Liver (tissue), 9 donors: Measurements from ENCODE around the gene ICAM3. TPM values are rescaled to one million over a fixed set of nuclear protein-coding genes. Genes with fewer than 3 reads are reported as not detected.

ENCODE experiments used
- DNase-seq: peaks from one replicate; pipeline ENCODE4 v3.0.0-alpha.2; 2017; ENCODE audit warnings: low spot score
- H3K27ac ChIP-seq, 2 donors: one replicate each; pipeline ENCODE4 v1.7.0; 2013; ENCODE audit warnings: inconsistent platforms in 2 of 2, low read length in 2 of 2, control low read depth in 1 of 2, low read depth in 1 of 2, mild to moderate bottlenecking in 1 of 2
- H3K27me3 ChIP-seq, 4 donors: one replicate each; pipeline versions ENCODE4 v1.6.1 to v1.7.0; 2013; ENCODE audit warnings: low read length in 3 of 4, inconsistent platforms in 1 of 4, mild to moderate bottlenecking in 1 of 4, moderate library complexity in 1 of 4; ENCODE audit not compliant: control insufficient read depth in 4 of 4, insufficient read depth in 4 of 4
- H3K36me3 ChIP-seq, 4 donors: one replicate each; pipeline versions ENCODE4 v1.6.1 to v1.7.0; 2013; ENCODE audit warnings: low read length in 3 of 4, mild to moderate bottlenecking in 3 of 4, low read depth in 1 of 4, moderate library complexity in 1 of 4; ENCODE audit not compliant: control insufficient read depth in 4 of 4, insufficient read depth in 3 of 4
- H3K4me1 ChIP-seq, 4 donors: one replicate each; pipeline versions ENCODE4 v1.6.1 to v1.7.0; 2013; ENCODE audit warnings: low read length in 3 of 4, mild to moderate bottlenecking in 3 of 4, moderate library complexity in 1 of 4; ENCODE audit not compliant: control insufficient read depth in 4 of 4, insufficient read depth in 4 of 4
- H3K4me3 ChIP-seq, 3 donors: one replicate each; pipeline versions ENCODE4 v1.6.1 to v1.7.0; 2013; ENCODE audit warnings: low read length in 3 of 3, control low read depth in 1 of 3, low read depth in 1 of 3, mild to moderate bottlenecking in 1 of 3
- H3K9ac ChIP-seq, 2 donors: one replicate each; pipeline ENCODE4 v1.7.0; 2013; ENCODE audit warnings: low read length in 2 of 2, mild to moderate bottlenecking in 2 of 2, moderate library complexity in 2 of 2, control low read depth in 1 of 2, low read depth in 1 of 2
- H3K9me3 ChIP-seq, 4 donors: one replicate each; pipeline versions ENCODE4 v1.6.1 to v1.7.0; 2013; ENCODE audit warnings: low read length in 3 of 4; ENCODE audit not compliant: control insufficient read depth in 4 of 4
- CTCF ChIP-seq: fragments of 150-350 bp; IDR thresholded peaks from 2 replicates; pipeline ENCODE4 v1.5.1; 2017; ENCODE audit warnings: improper control_type of control experiment, low read depth, low read length; ENCODE audit not compliant: missing input control
- EGR1 ChIP-seq, 2 donors: IDR thresholded peaks; 2 replicates each; pipeline ENCODE4 v1.6.1; 2016 to 2018; ENCODE audit warnings: antibody characterized with exemption in 2 of 2, low read depth in 2 of 2
- FOXA1 ChIP-seq: IDR thresholded peaks from 2 replicates; pipeline ENCODE4 v1.6.1; 2016; ENCODE audit warnings: antibody characterized with exemption
- FOXA2 ChIP-seq: IDR thresholded peaks from 2 replicates; pipeline ENCODE4 v1.6.1; 2016; ENCODE audit warnings: antibody characterized with exemption
- GABPA ChIP-seq, 2 donors: IDR thresholded peaks in 1 of 2; conservative IDR thresholded peaks in 1 of 2; 2 replicates each; pipeline ENCODE4 v1.6.1; 2016; ENCODE audit warnings: antibody characterized with exemption in 2 of 2, mild to moderate bottlenecking in 1 of 2, moderate library complexity in 1 of 2
- HNF4A ChIP-seq, 2 donors: conservative IDR thresholded peaks; 2 replicates each; pipeline ENCODE4 v1.6.1; 2016; ENCODE audit warnings: antibody characterized with exemption in 2 of 2, mild to moderate bottlenecking in 2 of 2
- HNF4G ChIP-seq: IDR thresholded peaks from 2 replicates; pipeline ENCODE4 v1.6.1; 2016; ENCODE audit warnings: antibody characterized with exemption
- JUND ChIP-seq, 2 donors: IDR thresholded peaks; 2 replicates each; pipeline ENCODE4 v1.6.1; 2016; ENCODE audit warnings: antibody characterized with exemption in 2 of 2
- MAX ChIP-seq: IDR thresholded peaks from 2 replicates; pipeline ENCODE4 v1.6.1; 2016; ENCODE audit warnings: antibody characterized with exemption
- NR2F2 ChIP-seq: IDR thresholded peaks from 2 replicates; pipeline ENCODE4 v1.6.1; 2016; ENCODE audit warnings: antibody characterized with exemption
- RAD21 ChIP-seq, 2 donors: IDR thresholded peaks; 2 replicates each; pipeline ENCODE4 v1.6.1; 2016; ENCODE audit warnings: antibody characterized with exemption in 2 of 2, mild to moderate bottlenecking in 2 of 2
- REST ChIP-seq: IDR thresholded peaks from 2 replicates; pipeline ENCODE4 v1.6.1; 2016; ENCODE audit warnings: antibody characterized with exemption, mild to moderate bottlenecking
- RXRA ChIP-seq, 2 donors: IDR thresholded peaks; 2 replicates each; pipeline ENCODE4 v1.6.1; 2017 to 2018; ENCODE audit warnings: antibody characterized with exemption in 2 of 2, mild to moderate bottlenecking in 1 of 2
- SP1 ChIP-seq: IDR thresholded peaks from 2 replicates; pipeline ENCODE4 v1.6.1; 2018; ENCODE audit warnings: antibody characterized with exemption, mild to moderate bottlenecking
- TAF1 ChIP-seq: conservative IDR thresholded peaks from 2 replicates; pipeline ENCODE4 v1.6.1; 2016; ENCODE audit warnings: antibody characterized with exemption, mild to moderate bottlenecking
- YY1 ChIP-seq: IDR thresholded peaks from 2 replicates; pipeline ENCODE4 v1.6.1; 2016; ENCODE audit warnings: antibody characterized with exemption, mild to moderate bottlenecking
- ZBTB33 ChIP-seq: IDR thresholded peaks from 2 replicates; pipeline ENCODE4 v1.6.1; 2016; ENCODE audit warnings: antibody characterized with exemption
- WGBS: extraction: QIAGEN DNeasy Blood & Tissue Kit; methylation state at CpG from one replicate; pipeline ENCODE4 v1.1.7; 2013; 5-methylcytosine and 5-hydroxymethylcytosine counted together
- polyA plus RNA-seq, 2 donors: library from polyadenylated mRNA; stranded (reverse) in 1 of 2; unstranded in 1 of 2; fragments of 200-250 nt in 1 of 2; fragments of >200 nt in 1 of 2; fragmentation: Nextera tagmentation in 1 of 2; extraction: Ambion mirVana in 1 of 2; gene quantifications; one replicate each; pipeline versions ENCODE4 v1.2.1 to v1.2.3, GENCODE V29; 2013 to 2015
- total RNA-seq, 2 donors: library from RNA; depleted of rRNA; stranded (reverse); fragments of >200 nt; gene quantifications; one replicate each; pipeline ENCODE4 v1.2.3, GENCODE V29; 2014
- TF ChIP-seq, protein P1 (sequence below): IDR thresholded peaks from 2 replicates; pipeline ENCODE4 v1.6.1; 2016; ENCODE audit warnings: antibody characterized with exemption
- donor health status: healthy.
- donor health status: healthy.
- donor health status: healthy.
- donor health status: healthy.
- donor health status: healthy.

ICAM3 gene
- total and polyA plus RNA-seq, 4 donors, result 15.9 to 62.8 (median 21.0) TPM

DNA sequence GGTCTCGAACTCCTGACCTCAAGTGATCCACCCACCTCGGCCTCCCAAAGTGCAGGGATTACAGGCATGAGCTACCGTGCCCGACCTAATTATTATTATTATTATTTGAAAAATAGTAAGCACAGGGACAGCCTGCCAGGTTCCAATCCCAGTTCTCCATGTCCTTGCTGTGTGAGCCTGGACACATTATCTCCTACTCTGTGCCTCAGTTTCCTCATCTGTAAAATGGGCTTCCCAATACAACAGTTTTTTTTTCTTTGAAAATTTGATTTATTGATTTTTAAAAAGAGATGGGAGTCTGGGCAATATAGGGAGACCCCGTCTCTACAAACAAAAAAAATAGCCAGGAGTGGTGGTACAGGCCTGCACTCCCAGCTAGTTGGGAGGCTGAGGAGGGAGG is 33.1 kb downstream of the ICAM3 start:
- H3K9me3 ChIP-seq, result no peaks in the 10 kb centered on the region
- no peak overlapping the region for H3K27ac ChIP-seq
- H3K4me1 ChIP-seq, result no peaks in the 10 kb centered on the region
- H3K9ac ChIP-seq, result no peak overlapping the region
- H3K4me3 ChIP-seq, result no peak overlapping the region
- TF ChIP-seq FOXA2, result no peak
- TF ChIP-seq RXRA (IDR thresholded peaks at IDR 0.05), result no peak
- no peak for TF ChIP-seq FOXA1
- no peak for TF ChIP-seq RAD21 (IDR thresholded peaks at IDR 0.05)
- TF ChIP-seq GABPA (IDR thresholded peaks at IDR 0.05 in 1 of 2, conservative IDR thresholded peaks at IDR 0.05 in 1 of 2), result no peak
- TF ChIP-seq HNF4A (conservative IDR thresholded peaks at IDR 0.05), result no peak
- TF ChIP-seq YY1, result no peak
- no peak for TF ChIP-seq NR2F2
- no peak for TF ChIP-seq TAF1
- no peak for TF ChIP-seq MAX
- TF ChIP-seq REST, result no peak
- TF ChIP-seq, protein P1, sequence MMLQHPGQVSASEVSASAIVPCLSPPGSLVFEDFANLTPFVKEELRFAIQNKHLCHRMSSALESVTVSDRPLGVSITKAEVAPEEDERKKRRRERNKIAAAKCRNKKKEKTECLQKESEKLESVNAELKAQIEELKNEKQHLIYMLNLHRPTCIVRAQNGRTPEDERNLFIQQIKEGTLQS, result no peak
- TF ChIP-seq EGR1 (IDR thresholded peaks at IDR 0.05; ENCODE audit: low read depth in 2 of 2), result no peak
- no peak for TF ChIP-seq SP1
- TF ChIP-seq CTCF, result no peak
- TF ChIP-seq JUND (IDR thresholded peaks at IDR 0.05), result no peak
- no peak for TF ChIP-seq HNF4G
- TF ChIP-seq ZBTB33, result no peak
- no peaks in the 10 kb centered on the region for H3K27me3 ChIP-seq
- peaks cover 0 to 5% (median 3%) of the 10 kb centered on the region in 4 donors for H3K36me3 ChIP-seq
- no peak for DNase-seq
- WGBS, result 92% methylated on average over 5 of the region's 5 CpGs
